Adipocyte (in vitro differentiated cells): ENCODE measurements around the gene ZSWIM6.

Source experiments
- DNase-seq: peaks from one replicate; pipeline ENCODE4 v3.0.0-alpha.2; 2015; ENCODE audit warnings: low read depth
- H3K27me3 ChIP-seq: replicated peaks from 2 replicates; pipeline ENCODE4 v1.7.0; 2013; ENCODE audit warnings: mild to moderate bottlenecking, low read length, moderate library complexity; ENCODE audit not compliant: control insufficient read depth, insufficient read depth
- H3K36me3 ChIP-seq: 2 replicates; pipeline ENCODE4 v1.7.0; 2013; ENCODE audit warnings: low read length, mild to moderate bottlenecking, moderate library complexity; ENCODE audit not compliant: control insufficient read depth, insufficient read depth, severe bottlenecking
- H3K4me1 ChIP-seq: 2 replicates; pipeline ENCODE4 v1.7.0; 2013; ENCODE audit warnings: mild to moderate bottlenecking, low read length, moderate library complexity; ENCODE audit not compliant: control insufficient read depth, insufficient read depth
- H3K4me3 ChIP-seq: 2 replicates; pipeline ENCODE4 v1.7.0; 2013; ENCODE audit warnings: mild to moderate bottlenecking, low read length, moderate library complexity
- H3K9ac ChIP-seq: 2 replicates; pipeline ENCODE4 v1.7.0; 2013; ENCODE audit warnings: mild to moderate bottlenecking, low read length, moderate library complexity
- H3K9me3 ChIP-seq: 2 replicates; pipeline ENCODE4 v1.7.0; 2013; ENCODE audit warnings: mild to moderate bottlenecking, low read length, moderate library complexity; ENCODE audit not compliant: control insufficient read depth

ZSWIM6 gene

DNA sequence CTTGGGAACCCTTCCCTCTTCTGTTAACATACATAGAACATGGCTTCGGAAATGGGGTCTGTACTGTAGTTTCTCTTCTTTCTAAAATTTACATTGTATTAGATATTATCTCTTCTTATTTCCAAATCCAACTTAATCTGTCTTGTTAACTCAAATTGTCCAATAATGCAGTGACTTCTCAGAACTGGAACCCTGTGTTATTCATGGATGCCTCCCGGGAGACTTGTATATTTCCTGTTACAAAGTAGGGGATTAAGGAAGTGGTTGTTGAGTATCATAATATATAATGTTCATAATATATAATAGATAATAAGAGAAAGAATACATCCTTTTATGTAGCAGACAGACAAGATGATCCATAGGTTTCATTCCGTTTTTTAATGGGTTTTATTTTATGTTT is 128.4 kb downstream of the ZSWIM6 start:
- Histone ChIP-seq H3K9ac (no peak overlapping the region), H3K27me3 (no peaks in the 10 kb centered on the region), H3K4me1 (no peaks in the 10 kb centered on the region), H3K36me3 (no peaks in the 10 kb centered on the region), H3K9me3 (no peaks in the 10 kb centered on the region), H3K4me3 (no peak overlapping the region)
- no peak for DNase-seq

DNA sequence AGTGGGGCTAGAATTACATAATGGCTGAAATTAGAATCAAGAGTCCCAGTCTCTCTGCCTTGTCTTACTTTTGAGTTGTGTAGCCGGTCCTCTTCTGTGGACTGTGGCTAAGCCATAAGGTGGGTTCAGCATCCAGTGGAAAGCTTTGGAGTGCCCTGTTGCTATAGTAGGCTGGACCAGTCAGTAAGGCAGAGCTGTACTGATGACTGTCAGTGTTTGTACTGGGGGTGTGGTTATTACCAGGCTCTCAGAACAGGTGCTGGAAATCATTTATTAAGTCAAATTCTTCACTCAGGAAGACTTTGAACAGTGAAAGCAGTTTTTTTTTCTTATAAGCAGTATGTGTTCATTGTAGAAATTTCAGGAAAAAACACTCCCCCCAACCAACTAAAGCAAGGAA is 129.4 kb downstream of the ZSWIM6 start:
- H3K27me3 ChIP-seq = no peaks in the 10 kb centered on the region
- no peak for DNase-seq
- peaks cover 4% of the 10 kb centered on the region for H3K4me1 ChIP-seq
- H3K9me3 ChIP-seq = no peaks in the 10 kb centered on the region
- H3K36me3 ChIP-seq = no peaks in the 10 kb centered on the region
- no peak overlapping the region for H3K4me3 ChIP-seq
- no peak overlapping the region for H3K9ac ChIP-seq

GRCh38 chr5:61461926-61462325 is 129.9 kb downstream of the ZSWIM6 start:
- H3K36me3 ChIP-seq = no peaks in the 10 kb centered on the region
- H3K9me3 ChIP-seq = no peaks in the 10 kb centered on the region
- H3K27me3 ChIP-seq = no peaks in the 10 kb centered on the region
- H3K4me1 ChIP-seq = peaks cover 7% of the 10 kb centered on the region
- no peak for DNase-seq
- no peak overlapping the region for H3K9ac ChIP-seq
- H3K4me3 ChIP-seq = no peak overlapping the region

GRCh38 chr5:61463596-61463995 is 131.5 kb downstream of the ZSWIM6 start:
- Histone ChIP-seq H3K27me3 (no peaks in the 10 kb centered on the region), H3K4me1 (peaks cover 23% of the 10 kb centered on the region), H3K9me3 (no peaks in the 10 kb centered on the region), H3K4me3 (no peak overlapping the region), H3K9ac (no peak overlapping the region), H3K36me3 (no peaks in the 10 kb centered on the region)
- no peak for DNase-seq

DNA sequence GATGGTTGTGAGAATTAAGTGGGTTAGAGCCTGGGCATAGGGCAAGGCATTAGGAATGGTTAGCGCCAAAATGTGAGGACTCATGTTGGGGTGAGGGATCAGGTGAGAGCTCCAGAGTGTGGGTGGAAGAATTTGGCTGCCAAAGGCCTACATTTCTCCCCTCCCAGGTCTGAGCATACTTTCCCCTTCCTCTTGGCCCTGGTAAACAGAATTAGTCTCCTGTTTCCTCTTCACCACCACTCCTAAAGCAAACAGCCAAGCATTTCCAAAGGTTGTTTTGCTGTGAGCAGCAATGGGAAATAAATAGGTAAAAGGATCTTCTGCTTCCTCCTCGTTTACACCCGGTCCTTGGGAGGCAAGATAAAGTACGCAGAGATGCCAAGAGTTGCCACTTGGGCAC is 132.5 kb downstream of the ZSWIM6 start:
- Histone ChIP-seq H3K36me3 (no peaks in the 10 kb centered on the region), H3K4me1 (peaks cover 27% of the 10 kb centered on the region), H3K9ac (no peak overlapping the region), H3K9me3 (no peaks in the 10 kb centered on the region), H3K4me3 (no peak overlapping the region), H3K27me3 (no peaks in the 10 kb centered on the region)
- no peak for DNase-seq

GRCh38 chr5:61465066-61465465 is 133.0 kb downstream of the ZSWIM6 start:
- Histone ChIP-seq H3K27me3 (no peaks in the 10 kb centered on the region), H3K4me1 (peaks cover 27% of the 10 kb centered on the region), H3K36me3 (no peaks in the 10 kb centered on the region), H3K9me3 (no peaks in the 10 kb centered on the region), H3K4me3 (no peak overlapping the region), H3K9ac (no peak overlapping the region)
- DNase-seq = no peak

DNA sequence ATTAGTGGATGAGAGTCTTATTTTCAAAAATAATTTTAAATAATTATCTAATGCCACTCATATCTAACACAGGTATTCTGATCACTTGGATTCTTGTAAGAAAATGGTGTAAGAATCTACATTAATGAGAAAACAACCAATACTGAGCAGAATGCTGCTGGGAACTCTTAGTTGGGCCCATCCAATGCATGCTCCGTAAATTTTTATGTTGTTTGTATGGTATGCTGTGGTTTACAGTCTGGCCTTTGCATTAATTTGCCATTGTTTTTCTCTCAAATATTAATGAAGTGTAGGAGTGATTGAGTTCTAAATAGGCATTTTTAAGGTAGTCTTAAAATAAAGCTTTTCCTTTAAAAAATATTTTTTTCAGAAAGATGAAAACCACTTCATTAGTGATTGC is 133.4 kb downstream of the ZSWIM6 start:
- Histone ChIP-seq H3K4me3 (no peak overlapping the region), H3K4me1 (peaks cover 27% of the 10 kb centered on the region), H3K36me3 (no peaks in the 10 kb centered on the region), H3K27me3 (no peaks in the 10 kb centered on the region), H3K9me3 (no peaks in the 10 kb centered on the region), H3K9ac (no peak overlapping the region)
- no peak for DNase-seq

DNA sequence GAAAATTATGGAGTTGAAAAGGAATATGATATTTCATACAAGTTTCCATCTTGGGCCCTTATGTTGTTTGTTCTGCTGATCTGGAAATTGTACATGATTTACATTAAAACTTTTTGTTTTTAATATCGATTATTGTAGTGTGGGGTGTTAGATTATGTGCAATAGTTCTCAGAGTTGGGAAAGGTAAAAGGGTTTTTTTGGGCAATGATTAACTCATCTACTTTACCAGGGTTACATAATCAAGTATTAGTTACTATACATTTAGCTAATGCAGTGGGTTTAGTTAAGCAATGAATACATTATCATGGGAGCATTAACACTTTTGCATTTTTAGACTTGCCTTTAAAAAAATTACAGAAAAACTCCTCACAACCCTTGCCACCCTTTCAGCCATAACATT is 134.0 kb downstream of the ZSWIM6 start:
- H3K9ac ChIP-seq = no peak overlapping the region
- H3K4me1 ChIP-seq = peaks cover 27% of the 10 kb centered on the region
- no peaks in the 10 kb centered on the region for H3K9me3 ChIP-seq
- no peak overlapping the region for H3K4me3 ChIP-seq
- H3K36me3 ChIP-seq = no peaks in the 10 kb centered on the region
- DNase-seq = no peak
- no peaks in the 10 kb centered on the region for H3K27me3 ChIP-seq

DNA sequence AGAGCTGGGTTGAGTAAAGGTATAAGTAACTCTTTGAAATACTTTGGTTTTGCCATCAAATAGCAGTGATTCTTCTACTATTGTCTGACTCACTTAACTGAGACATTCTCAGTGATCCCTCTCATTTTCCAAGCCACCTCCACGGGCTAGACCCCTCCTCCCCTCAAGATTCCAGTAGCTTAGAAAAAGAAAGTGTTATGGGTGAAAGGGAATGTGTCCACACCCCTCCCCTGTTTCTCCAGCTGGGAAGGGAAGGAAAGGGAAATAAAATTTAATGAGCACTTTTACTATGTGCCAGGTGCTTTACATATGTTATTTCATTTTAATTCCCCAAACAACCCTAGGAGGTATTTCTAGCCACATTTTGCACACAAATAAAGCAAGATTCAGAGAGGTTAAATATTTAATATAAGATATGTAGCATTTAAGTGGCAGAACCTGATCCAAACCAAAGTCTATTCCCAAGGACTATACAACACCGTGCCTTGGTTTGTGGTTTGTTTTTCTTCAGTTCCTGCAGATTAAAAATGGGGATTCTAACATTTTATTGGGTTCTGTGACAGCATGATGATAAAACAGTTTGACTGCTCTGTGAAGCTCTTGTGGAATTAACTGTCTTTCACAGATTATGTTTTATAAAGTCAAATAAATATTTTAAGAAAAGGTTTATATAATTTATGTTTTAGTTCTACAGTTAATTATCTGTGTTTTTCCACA is 135.9 kb downstream of the ZSWIM6 start:
- H3K9ac ChIP-seq = no peak overlapping the region
- H3K4me3 ChIP-seq = peak overlapping the region; percentile 33
- H3K36me3 ChIP-seq = no peaks in the 10 kb centered on the region
- no peaks in the 10 kb centered on the region for H3K9me3 ChIP-seq
- no peaks in the 10 kb centered on the region for H3K27me3 ChIP-seq
- peak; percentile 54 for DNase-seq
- H3K4me1 ChIP-seq = peaks cover 27% of the 10 kb centered on the region

- DNase-seq = no peak
Observed at GRCh38 chr5:61468483-61468865, 136.4 kb downstream of the ZSWIM6 start.

DNA sequence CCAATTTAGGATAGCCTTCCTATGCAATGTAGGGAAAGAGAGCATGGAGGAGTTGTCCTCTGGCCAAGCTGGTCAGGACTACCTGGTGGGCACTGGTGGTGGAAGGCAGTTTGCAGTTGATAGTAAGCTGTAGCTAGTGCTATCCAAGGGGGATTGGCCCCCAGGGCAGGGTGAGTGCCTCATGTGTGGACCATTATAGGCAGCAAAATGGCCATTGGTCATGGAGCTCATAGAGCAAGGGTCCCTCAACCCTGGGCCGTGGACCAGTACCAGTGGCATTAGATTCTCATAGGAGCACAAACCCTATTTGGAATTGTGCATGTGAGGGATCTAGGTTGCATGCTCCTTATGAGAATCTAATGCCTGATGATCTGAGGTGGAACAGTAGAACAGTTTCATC is 139.3 kb downstream of the ZSWIM6 start:
- no peaks in the 10 kb centered on the region for H3K9me3 ChIP-seq
- no peak overlapping the region for H3K9ac ChIP-seq
- no peak overlapping the region for H3K4me3 ChIP-seq
- H3K36me3 ChIP-seq = no peaks in the 10 kb centered on the region
- peaks cover 24% of the 10 kb centered on the region for H3K4me1 ChIP-seq
- H3K27me3 ChIP-seq = no peaks in the 10 kb centered on the region
- no peak for DNase-seq

More at GRCh38 chr5:61468483-61468865, 136.4 kb downstream of the ZSWIM6 start:
- Histone ChIP-seq H3K36me3 (no peaks in the 10 kb centered on the region), H3K9ac (no peak overlapping the region), H3K4me1 (peaks cover 27% of the 10 kb centered on the region), H3K9me3 (no peaks in the 10 kb centered on the region), H3K4me3 (no peak overlapping the region), H3K27me3 (no peaks in the 10 kb centered on the region)
